Measurements from ENCODE around the gene SELENOO. TPM values are rescaled to one million over a fixed set of nuclear protein-coding genes. Genes with fewer than 3 reads are reported as not detected.

Gene SELENOO
- total and polyA plus RNA-seq, 3 experiments from 2014 or later, result 6.1 to 25.9 (median 22.3) TPM

GRCh38 chr22:50186761-50187523 is 13.9 kb upstream of the SELENOO start:
- H3K9me3 Mint-ChIP-seq, result no peaks in the 10 kb centered on the region
- no peaks in the 10 kb centered on the region for H3K9me3 ChIP-seq (ENCODE audit: low read length)
- peak in 3 of 5 donors; percentile 33 to 58 (median 34) for DNase-seq
- peak overlapping the region; percentile 61 for H3K27ac ChIP-seq (ENCODE audit: low read depth, low read length)
- H3K27ac Mint-ChIP-seq, result peak overlapping the region; percentile 90 to 100 (median 98)
- ChIA-PET CTCF (interaction anchor here (2.0 kb wide), 1 partner anchor 10 kb away, joined by 6 read pairs; no protein-coding TSS in a partner anchor), POLR2A (no interaction called here)
- peaks cover 0 to 14% (median 2%) of the 10 kb centered on the region in 3 donors for H3K36me3 Mint-ChIP-seq
- H3K4me1 ChIP-seq (ENCODE audit: insufficient read depth, low read length), result peaks cover 47% of the 10 kb centered on the region
- H3K36me3 ChIP-seq (ENCODE audit: insufficient read depth, low read length), result peaks cover 7% of the 10 kb centered on the region
- peak overlapping the region; percentile 78 for H3K4me3 ChIP-seq (ENCODE audit: low read length)
- peaks cover 29 to 53% (median 33%) of the 10 kb centered on the region in 3 donors for H3K4me1 Mint-ChIP-seq
- H3K27me3 ChIP-seq (ENCODE audit: insufficient read depth, low read length, poor library complexity, severe bottlenecking), result no peaks in the 10 kb centered on the region
- H3K27me3 Mint-ChIP-seq, result peaks cover 0 to 2% of the 10 kb centered on the region in 2 donors
- peak overlapping the region; percentile 94 to 98 (median 95) for H3K4me3 Mint-ChIP-seq

DNA sequence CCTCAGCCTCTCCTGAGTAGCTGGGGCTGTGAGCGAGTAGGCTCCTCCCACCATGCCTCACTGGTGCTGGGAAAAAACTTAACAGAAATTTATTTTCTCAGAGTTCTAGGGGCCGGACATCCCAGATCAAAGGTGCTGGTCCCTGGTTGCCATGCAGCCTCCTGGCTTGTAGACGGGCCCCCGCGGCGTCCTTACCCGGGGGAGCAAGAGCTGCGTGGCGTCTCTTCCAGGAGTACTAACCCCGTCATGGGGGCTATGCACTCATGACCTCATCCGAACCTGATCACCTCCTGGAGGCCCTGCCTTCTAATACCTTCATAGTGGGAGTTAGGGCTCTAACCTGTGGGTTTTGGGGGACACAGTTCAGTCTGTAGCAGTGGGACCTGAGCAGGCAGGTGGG is 12.5 kb upstream of the SELENOO start:
- H3K4me1 Mint-ChIP-seq, result peaks cover 35 to 65% (median 44%) of the 10 kb centered on the region in 3 donors
- no peaks in the 10 kb centered on the region for H3K27me3 ChIP-seq (ENCODE audit: insufficient read depth, low read length, poor library complexity, severe bottlenecking)
- H3K9me3 ChIP-seq (ENCODE audit: low read length), result no peaks in the 10 kb centered on the region
- H3K36me3 ChIP-seq (ENCODE audit: insufficient read depth, low read length), result peaks cover 7% of the 10 kb centered on the region
- peaks cover 61% of the 10 kb centered on the region for H3K4me1 ChIP-seq (ENCODE audit: insufficient read depth, low read length)
- peaks cover 0 to 20% (median 2%) of the 10 kb centered on the region in 3 donors for H3K36me3 Mint-ChIP-seq
- H3K9me3 Mint-ChIP-seq, result no peaks in the 10 kb centered on the region
- H3K27ac ChIP-seq (ENCODE audit: low read depth, low read length), result no peak overlapping the region
- H3K27ac Mint-ChIP-seq, result peak overlapping the region; percentile 46 to 100 (median 90)
- peaks cover 0 to 6% of the 10 kb centered on the region in 2 donors for H3K27me3 Mint-ChIP-seq
- peak overlapping the region in 5 of 7 donors; percentile 34 to 90 (median 59) for H3K4me3 Mint-ChIP-seq
- DNase-seq, result no peak
- CTCF ChIA-PET, result interaction anchor here (2.0 kb wide), 1 partner anchor 9 kb away, joined by 6 read pairs; no protein-coding TSS in a partner anchor
- H3K4me3 ChIP-seq (ENCODE audit: low read length), result no peak overlapping the region
- POLR2A ChIA-PET, result no interaction called here

GRCh38 chr22:50189184-50189848 is 11.5 kb upstream of the SELENOO start:
- Mint-ChIP-seq H3K27ac (peak overlapping the region; percentile 95 to 100 (median 100)), H3K4me1 (peaks cover 35 to 65% (median 44%) of the 10 kb centered on the region in 3 donors), H3K9me3 (no peaks in the 10 kb centered on the region), H3K36me3 (peaks cover 0 to 25% (median 2%) of the 10 kb centered on the region in 3 donors), H3K4me3 (peak overlapping the region; percentile 84 to 93 (median 88)), H3K27me3 (peaks cover 0 to 6% of the 10 kb centered on the region in 2 donors)
- Histone ChIP-seq H3K9me3 (ENCODE audit: low read length) (no peaks in the 10 kb centered on the region), H3K4me3 (ENCODE audit: low read length) (peak overlapping the region; percentile 83), H3K27ac (ENCODE audit: low read depth, low read length) (peak overlapping the region; percentile 15), H3K36me3 (ENCODE audit: insufficient read depth, low read length) (peaks cover 8% of the 10 kb centered on the region), H3K27me3 (ENCODE audit: insufficient read depth, low read length, poor library complexity, severe bottlenecking) (no peaks in the 10 kb centered on the region), H3K4me1 (ENCODE audit: insufficient read depth, low read length) (peaks cover 67% of the 10 kb centered on the region)
- POLR2A ChIA-PET, result interaction anchor here (1.0 to 1.6 kb wide), 4 partner anchors 12 to 125 kb away, joined by 3 to 4 read pairs (median 4); partner anchors contain the start of genes SELENOO and TUBGCP6
- CTCF ChIA-PET, result interaction anchor here (0.7 to 3.4 kb wide), 3 partner anchors 18 to 61 kb away, joined by 3 to 14 read pairs (median 3); no protein-coding TSS in a partner anchor
- peak in 1 of 5 donors; percentile 62 for DNase-seq

- peaks cover 0 to 28% (median 2%) of the 10 kb centered on the region in 3 donors for H3K36me3 Mint-ChIP-seq
- peak overlapping the region; percentile 84 to 96 (median 90) for H3K4me3 Mint-ChIP-seq
- H3K27ac Mint-ChIP-seq, result peak overlapping the region; percentile 95 to 100 (median 100)
- no peak for DNase-seq
- Histone ChIP-seq H3K27ac (ENCODE audit: low read depth, low read length) (peak overlapping the region; percentile 93), H3K9me3 (ENCODE audit: low read length) (no peaks in the 10 kb centered on the region), H3K36me3 (ENCODE audit: insufficient read depth, low read length) (peaks cover 13% of the 10 kb centered on the region), H3K27me3 (ENCODE audit: insufficient read depth, low read length, poor library complexity, severe bottlenecking) (no peaks in the 10 kb centered on the region), H3K4me3 (ENCODE audit: low read length) (peak overlapping the region; percentile 83), H3K4me1 (ENCODE audit: insufficient read depth, low read length) (peaks cover 67% of the 10 kb centered on the region)
- no peaks in the 10 kb centered on the region for H3K9me3 Mint-ChIP-seq
- H3K4me1 Mint-ChIP-seq, result peaks cover 35 to 61% (median 44%) of the 10 kb centered on the region in 3 donors
- peaks cover 0 to 6% of the 10 kb centered on the region in 2 donors for H3K27me3 Mint-ChIP-seq
- POLR2A ChIA-PET, result interaction anchor here (0.7 to 1.6 kb wide), 6 partner anchors 11 to 336 kb away, joined by 3 to 6 read pairs (median 4); partner anchors contain the start of genes SCO2, SELENOO and TUBGCP6
- CTCF ChIA-PET, result interaction anchor here (0.7 to 3.4 kb wide), 3 partner anchors 17 to 61 kb away, joined by 3 to 14 read pairs (median 3); no protein-coding TSS in a partner anchor
Measured at GRCh38 chr22:50189849-50190181, 11.0 kb upstream of the SELENOO start.

GRCh38 chr22:50190182-50190940 is 10.4 kb upstream of the SELENOO start:
- Histone ChIP-seq H3K36me3 (ENCODE audit: insufficient read depth, low read length) (peaks cover 14% of the 10 kb centered on the region), H3K27me3 (ENCODE audit: insufficient read depth, low read length, poor library complexity, severe bottlenecking) (no peaks in the 10 kb centered on the region), H3K4me3 (ENCODE audit: low read length) (peak overlapping the region; percentile 83), H3K9me3 (ENCODE audit: low read length) (no peaks in the 10 kb centered on the region), H3K27ac (ENCODE audit: low read depth, low read length) (peak overlapping the region; percentile 93), H3K4me1 (ENCODE audit: insufficient read depth, low read length) (peaks cover 63% of the 10 kb centered on the region)
- Mint-ChIP-seq H3K4me1 (peaks cover 34 to 60% (median 43%) of the 10 kb centered on the region in 3 donors), H3K4me3 (peak overlapping the region; percentile 84 to 96 (median 90)), H3K36me3 (peaks cover 0 to 33% (median 2%) of the 10 kb centered on the region in 3 donors), H3K27me3 (peaks cover 0 to 5% of the 10 kb centered on the region in 2 donors), H3K27ac (peak overlapping the region; percentile 95 to 100 (median 100)), H3K9me3 (no peaks in the 10 kb centered on the region)
- CTCF ChIA-PET, result interaction anchor here (0.7 to 3.4 kb wide), 12 partner anchors 17 to 567 kb away, joined by 3 to 14 read pairs (median 4); partner anchors contain the start of genes HDAC10 and SCO2
- peak; percentile 72 to 90 (median 85) for DNase-seq
- POLR2A ChIA-PET, result interaction anchor here (0.6 to 2.3 kb wide), 14 partner anchors 9 to 358 kb away, joined by 3 to 6 read pairs (median 3); partner anchors contain the start of genes SCO2, SELENOO and TUBGCP6

DNA sequence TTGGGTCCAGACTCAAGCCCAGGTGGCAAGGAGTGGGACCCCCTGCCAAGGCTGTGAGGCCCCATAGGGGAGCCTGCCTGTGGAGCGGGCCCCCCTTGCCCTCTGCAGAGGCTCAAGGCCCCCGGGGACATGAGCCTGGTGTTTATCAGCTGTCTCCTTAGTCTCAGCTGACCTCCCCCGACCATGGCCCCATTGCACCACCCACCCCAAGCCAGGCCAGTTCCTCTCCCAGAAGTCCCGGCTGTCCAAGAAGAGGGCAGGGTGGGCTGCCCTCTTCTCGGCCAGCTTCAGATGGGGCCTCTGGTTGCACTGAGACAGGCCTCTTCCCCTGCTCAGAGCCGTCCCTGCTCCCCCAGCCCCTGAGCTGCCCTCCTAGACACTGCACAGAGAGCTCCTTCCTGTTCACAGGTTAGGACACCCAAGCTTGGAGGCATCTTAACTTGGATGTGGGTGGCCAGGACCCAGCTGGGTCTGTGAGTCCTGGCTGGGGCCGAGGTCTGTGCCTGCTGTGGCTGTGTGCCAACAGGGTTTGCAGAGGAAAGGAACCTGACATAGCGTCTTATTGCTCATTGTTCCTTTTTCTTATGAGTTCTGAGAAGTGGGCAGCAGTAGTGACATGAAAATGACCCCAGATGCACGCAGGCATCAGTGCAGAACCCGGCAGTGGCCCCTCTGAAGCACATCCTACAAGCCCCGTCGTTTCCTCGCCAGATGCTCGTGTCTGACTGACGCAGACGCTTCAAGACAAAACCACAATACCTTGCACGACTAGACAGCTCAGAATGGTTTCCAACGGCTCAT is 9.7 kb upstream of the SELENOO start:
- peaks cover 0 to 4% of the 10 kb centered on the region in 2 donors for H3K27me3 Mint-ChIP-seq
- Histone ChIP-seq H3K27ac (ENCODE audit: low read depth, low read length) (peak overlapping the region; percentile 93), H3K27me3 (ENCODE audit: insufficient read depth, low read length, poor library complexity, severe bottlenecking) (no peaks in the 10 kb centered on the region), H3K36me3 (ENCODE audit: insufficient read depth, low read length) (peaks cover 14% of the 10 kb centered on the region), H3K4me1 (ENCODE audit: insufficient read depth, low read length) (peaks cover 62% of the 10 kb centered on the region), H3K4me3 (ENCODE audit: low read length) (peak overlapping the region; percentile 83), H3K9me3 (ENCODE audit: low read length) (no peaks in the 10 kb centered on the region)
- H3K27ac Mint-ChIP-seq, result peak overlapping the region; percentile 95 to 100 (median 100)
- ChIA-PET CTCF (interaction anchor here (0.7 to 3.4 kb wide), 12 partner anchors 18 to 566 kb away, joined by 3 to 14 read pairs (median 4); partner anchors contain the start of genes HDAC10 and SCO2), POLR2A (interaction anchor here (0.6 to 2.3 kb wide), 17 partner anchors 9 to 357 kb away, joined by 3 to 6 read pairs (median 3); partner anchors contain the start of genes NCAPH2, SCO2 and SELENOO)
- H3K4me3 Mint-ChIP-seq, result peak overlapping the region; percentile 84 to 96 (median 90)
- peaks cover 0 to 41% (median 2%) of the 10 kb centered on the region in 3 donors for H3K36me3 Mint-ChIP-seq
- H3K9me3 Mint-ChIP-seq, result no peaks in the 10 kb centered on the region
- H3K4me1 Mint-ChIP-seq, result peaks cover 32 to 58% (median 41%) of the 10 kb centered on the region in 3 donors
- peak; percentile 70 to 92 (median 89) for DNase-seq

All from CD8-positive, alpha-beta memory T cell (primary cell).